Stimulated activated CD4-positive, alpha-beta T cell treated with anti-CD3 and anti-CD28 coated beads, Interleukin-15, amount 100 ng/mL, for 1 hour (primary cell): Measurements from ENCODE around the gene ZNF217.
"Not testable (repeated sequence)": the region's sequence is repeated elsewhere in the genome, so short reads cannot be mapped to it uniquely, and the experiment has no call there.

Experiments used
- DNase-seq, 2 donors: peaks; one replicate each; pipeline ENCODE4 v3.0.0-alpha.2; 2020; ENCODE audit warnings: low read depth in 1 of 2, low spot score in 1 of 2

The ZNF217 gene

DNA sequence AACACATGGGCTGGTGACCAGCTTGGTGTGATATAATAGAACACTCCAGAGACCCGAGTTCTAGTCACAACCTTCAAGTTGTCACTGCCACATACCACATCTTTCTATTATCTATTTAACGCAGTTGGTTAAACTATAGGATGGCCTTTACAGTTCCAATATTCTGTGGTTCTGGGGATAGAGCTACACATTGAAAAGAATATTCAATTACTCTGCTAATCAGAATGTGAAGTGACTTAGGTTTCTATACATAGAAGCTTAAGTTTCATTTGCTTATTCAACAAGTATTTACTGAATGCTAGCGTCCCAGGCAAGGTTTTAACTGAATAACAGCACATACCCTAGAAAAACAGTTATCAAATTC is 9.1 kb downstream of the ZNF217 start:
- not testable (repeated sequence) for DNase-seq

DNA sequence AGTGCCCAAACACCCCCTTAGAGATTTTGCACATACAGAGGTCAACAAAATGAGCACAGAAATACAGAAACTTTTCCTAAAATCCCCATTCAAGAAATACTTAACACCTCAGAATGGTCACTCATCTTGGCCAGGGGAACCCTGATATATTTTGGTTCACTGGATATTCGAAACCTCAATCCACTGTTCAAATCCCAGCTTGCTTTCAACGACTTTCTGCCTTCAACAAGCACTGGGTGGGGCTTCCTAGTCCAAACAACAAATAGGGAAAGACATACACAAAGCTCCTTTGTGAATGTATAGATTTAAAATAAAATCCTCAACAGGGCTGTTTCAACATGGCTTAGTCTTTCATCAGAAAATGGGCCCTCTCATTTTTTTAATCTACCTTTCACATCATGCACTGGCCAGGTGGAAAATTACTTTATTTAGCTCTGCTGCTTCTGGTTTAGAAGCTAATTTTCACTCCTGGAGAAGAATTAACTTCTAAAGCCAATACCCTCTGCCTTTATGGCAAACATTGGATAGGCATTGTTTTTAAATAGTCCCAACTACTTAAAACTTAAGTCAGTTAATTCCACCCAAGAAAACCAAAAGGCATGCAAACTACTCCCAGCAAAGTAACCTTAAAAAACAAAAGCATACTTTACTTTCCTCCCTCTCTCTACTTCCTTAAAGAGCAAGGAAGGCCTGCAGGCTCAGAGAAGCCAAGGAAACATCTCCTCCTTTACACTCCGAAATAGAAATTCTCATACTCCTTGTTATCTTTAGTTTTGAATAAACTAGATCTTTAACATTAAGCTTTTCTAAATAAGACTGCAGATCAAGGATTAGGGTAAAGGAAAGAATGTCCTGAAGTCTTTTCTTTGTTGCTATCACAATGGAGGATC is 9.7 kb downstream of the ZNF217 start:
- not testable (repeated sequence) for DNase-seq

DNA sequence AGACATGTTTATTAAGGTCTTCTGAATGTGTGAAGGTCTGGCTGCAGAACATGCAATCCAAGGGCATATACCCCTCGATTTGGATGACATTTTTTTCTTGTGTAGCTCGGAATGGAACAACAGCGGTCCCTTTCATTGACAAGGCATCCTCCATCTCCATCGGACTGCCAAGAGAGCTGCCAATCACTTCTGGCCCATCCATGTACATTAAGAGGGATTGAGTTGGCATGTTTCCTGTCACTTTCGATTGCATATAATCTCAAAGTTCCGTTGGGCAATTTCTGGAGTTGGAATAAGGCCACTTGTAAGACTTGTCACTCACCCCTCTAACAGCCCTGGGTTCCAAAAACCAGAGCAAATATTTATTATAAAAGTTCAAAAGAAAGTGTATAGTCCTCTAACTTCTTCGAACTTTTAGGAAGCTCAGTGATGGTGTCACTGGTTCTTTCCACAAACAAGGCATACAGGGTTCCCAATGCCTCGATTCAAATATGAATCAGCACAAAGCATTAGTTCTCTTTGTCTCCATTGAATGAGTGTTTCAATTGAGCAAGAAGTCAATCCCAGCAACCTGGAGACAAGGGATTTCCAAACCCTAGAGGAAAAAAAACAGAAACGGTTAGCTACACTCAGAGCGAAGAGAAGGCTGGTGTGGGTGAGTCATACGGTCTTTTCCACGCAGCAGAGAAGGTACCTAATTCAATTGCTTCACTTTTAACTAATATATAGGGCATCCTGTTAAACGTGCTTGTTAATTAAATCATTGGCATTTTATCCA is 10.9 kb downstream of the ZNF217 start:
- DNase-seq, result peak in 1 of 2 donors; percentile 23

DNA sequence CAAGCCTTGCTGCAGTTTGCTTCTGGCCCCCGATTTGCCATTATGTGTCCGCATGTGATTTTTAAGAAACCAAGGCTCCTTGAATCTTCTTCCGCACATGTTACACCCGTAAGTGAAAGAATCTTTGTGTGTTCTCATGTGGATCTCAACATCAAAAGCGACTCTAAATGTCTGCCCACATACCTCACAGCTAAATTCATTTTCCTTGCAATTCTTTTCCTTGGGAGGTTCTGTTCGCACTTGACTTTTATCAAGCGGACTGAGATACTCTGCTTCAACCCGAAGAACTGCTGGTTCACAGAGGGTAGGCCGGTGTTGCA is 11.4 kb downstream of the ZNF217 start:
- DNase-seq, result no peak

DNA sequence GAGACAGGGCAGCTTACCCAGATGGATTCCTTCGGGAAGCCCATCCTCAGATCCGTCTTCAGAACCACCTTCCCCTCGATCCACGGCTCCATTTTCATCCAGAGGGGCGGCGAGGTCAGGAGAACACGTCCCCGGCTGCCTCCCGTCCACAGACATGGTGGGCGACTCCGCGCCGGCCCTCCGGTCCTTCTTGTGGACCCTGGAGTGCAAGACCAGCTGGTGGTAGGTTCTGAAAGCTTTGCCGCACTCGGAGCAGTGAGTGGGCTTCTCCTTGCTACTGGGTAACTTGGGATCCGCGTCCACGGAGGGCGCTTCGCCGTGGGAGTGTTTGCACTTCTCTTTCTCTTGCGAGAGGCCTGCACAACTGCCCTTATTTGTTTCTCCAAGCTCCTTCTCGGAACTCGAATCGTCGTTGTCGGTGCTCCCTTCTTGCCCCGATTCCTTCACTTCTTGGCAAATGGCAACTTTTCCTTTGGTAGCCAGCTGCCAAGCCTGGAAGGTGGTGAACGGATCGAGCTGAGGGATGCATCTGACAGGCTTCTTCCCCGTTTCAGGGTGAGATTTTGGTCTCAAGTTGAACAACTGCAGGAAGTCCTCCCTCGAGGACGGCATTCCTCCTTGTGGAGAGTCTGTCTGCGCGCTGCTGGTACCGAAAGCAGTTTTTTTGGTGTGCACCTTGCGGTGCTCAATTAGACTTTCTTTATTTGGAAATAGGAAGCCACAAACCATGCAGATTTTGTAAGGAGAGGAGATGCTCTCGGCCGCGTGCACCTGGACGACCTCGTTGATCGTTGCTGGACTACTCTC is 12.0 kb downstream of the ZNF217 start:
- DNase-seq, result no peak

DNA sequence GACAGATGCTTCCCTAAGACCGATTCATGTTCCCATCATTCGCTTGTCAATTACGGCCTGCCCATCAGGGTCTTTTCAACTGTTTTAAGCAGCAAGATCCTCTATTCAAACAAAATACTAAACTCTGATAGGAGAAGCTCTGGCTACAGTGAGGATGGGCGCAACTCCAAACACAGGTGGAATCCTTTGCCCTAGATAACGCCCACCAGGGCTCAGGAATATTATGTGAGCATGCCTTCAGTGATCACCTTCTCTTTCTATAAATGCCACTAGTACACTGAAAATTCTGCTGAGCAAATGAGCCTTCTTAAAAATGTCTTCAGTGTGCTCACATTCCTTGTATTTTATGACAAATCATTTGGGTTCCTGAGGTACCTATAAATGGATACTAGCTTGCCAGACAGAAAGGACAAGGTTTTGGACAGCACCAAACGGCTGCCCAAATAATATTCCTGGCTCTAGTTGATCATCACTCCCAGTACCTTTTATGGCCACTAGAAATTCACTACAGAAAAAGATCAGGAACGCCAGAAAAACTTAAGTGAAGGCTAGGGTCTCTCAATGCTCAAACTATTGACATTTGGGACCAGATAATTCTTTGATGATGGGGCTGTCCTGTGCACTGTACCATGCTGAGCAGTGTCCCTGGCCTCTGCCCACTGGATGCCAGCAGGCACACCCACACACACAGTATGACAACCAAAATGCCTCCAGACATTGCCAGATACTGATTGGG is 13.1 kb downstream of the ZNF217 start:
- DNase-seq, result no peak

DNA sequence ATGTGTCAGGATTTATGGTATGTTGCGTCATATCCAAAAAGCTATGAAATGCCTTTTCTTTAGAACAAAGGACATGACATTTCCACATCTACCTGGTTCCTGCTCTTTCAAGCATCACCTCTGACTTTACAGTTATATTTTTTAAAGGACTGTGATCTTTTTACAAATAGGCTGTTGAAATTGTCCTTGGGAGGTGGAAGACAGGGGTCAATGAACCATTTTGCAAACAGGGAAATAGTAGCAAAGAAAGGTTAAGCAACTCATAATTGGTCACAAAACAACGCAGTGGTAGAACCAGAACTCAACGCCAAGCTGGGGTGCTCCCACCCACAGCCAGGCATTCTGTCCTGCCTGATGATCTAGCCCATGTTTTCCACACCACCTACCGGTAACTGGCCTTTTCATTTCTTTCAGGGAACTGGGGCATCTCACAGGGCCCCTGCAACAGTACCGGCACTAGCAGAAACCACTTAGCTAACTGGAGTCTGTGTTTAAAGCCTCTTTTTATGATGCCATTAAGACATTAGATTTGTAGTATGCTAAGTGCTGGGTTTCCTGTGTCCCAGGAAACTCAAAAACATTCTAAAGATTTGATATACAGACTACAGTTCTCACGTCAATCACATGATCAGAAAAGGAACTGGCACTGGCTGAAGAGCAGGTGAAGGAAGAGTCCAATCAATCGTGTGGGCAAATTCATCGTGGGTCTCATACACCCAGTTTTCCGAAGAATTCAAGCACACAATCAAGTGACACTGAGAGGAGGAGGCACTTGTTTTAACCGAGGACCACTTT is 13.9 kb downstream of the ZNF217 start:
- DNase-seq, result no peak

DNA sequence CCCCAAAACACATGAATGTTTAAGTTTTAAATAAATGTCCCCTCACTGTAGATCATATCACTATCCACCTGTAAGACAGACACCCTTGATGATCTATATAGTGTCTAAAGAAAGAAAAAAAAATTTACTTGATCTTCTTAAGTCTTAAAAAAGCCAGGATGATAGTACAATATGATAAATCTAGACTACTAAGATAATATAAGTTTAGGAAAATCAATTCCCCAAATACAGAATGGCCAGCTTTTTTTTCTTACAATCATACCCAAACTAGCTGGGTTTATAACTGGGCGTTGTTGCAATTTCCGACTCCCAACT is 14.4 kb downstream of the ZNF217 start:
- no peak for DNase-seq

DNA sequence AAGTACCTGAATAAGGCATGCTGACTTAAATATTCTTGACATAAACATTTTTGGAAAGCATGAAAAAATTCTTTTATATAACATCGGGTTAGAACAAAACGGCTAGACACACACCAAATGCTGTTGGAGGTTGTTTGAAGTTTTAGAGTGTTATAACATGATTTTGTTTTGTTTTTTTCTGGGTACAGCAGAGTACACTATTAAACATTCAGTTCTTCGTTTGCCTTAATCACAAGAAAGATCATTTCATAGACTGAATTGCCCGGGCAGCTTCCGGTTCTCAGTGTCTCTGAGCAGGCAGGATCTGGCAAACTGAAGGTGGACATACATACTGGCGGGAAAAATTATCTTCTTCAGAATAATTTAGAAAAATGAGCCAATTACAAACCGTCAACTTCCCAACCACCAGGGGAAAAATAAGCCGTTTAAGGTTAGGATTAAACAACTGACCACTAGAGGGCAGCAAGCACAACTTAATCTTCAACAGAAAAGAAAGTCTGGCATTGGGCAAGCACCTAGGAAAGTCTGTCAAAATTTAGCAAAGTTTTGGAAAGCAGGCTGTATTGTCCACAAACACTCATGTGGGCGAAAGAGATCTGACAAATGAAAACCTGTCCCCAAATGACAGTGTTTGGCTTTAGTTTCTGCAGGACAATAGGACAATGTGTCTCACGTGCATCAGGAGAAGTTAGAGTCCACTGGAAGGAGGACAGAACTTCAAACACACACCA is 15.0 kb downstream of the ZNF217 start:
- peak in 1 of 2 donors; percentile 30 for DNase-seq

DNA sequence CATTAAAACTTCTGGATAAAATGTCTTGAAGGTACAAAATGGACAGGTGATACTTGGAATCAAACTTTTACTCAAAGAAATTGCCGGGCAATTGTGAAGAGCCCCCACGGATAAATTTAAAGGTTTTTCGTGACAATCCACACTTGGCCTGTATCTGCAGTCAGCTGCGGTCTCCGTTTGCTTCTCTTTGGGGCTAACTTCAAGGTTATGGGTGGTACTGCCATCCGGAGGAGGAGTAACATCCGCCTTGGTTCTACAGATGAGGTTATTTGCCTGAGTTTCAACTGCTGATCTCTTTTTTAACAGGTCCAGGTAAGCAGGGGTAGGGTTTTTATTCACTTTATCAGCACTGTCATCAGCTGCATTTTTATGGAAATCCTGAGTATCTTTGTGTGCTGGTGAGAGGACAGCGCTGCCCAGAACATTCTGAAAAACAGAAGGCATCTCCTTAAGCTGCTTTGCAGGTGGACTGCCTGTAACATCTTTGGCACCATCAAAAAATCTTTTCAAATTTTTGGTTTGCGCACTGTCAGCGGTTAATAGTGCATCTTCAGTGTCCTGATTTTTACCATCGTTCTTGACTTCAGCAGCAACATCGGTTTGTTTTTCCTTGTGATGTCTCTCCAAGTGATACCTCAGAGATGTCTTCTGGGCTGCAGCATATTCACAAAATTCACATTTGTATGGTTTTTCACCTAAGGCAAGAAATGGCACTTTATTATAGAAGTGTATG is 16.9 kb downstream of the ZNF217 start:
- DNase-seq, result no peak

DNA sequence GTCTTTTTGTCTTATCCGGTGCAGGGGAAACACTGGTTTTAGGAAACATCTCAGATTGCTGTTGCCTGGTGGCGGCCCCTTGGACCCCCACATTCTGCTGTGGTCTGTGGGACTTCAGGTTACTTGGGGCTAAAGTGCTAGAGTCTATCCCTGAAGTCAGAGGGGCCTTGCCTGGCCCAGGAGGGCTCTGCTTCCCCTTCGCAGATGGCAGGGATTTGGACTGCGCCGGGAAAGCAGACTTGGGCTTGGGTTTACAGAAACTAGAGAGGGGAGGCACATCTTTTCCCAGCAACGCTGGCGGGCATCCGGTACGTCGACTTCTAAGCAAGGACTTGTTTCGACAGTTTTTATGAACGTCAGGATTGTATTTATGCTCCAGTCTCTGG is 17.5 kb downstream of the ZNF217 start:
- DNase-seq, result no peak

DNA sequence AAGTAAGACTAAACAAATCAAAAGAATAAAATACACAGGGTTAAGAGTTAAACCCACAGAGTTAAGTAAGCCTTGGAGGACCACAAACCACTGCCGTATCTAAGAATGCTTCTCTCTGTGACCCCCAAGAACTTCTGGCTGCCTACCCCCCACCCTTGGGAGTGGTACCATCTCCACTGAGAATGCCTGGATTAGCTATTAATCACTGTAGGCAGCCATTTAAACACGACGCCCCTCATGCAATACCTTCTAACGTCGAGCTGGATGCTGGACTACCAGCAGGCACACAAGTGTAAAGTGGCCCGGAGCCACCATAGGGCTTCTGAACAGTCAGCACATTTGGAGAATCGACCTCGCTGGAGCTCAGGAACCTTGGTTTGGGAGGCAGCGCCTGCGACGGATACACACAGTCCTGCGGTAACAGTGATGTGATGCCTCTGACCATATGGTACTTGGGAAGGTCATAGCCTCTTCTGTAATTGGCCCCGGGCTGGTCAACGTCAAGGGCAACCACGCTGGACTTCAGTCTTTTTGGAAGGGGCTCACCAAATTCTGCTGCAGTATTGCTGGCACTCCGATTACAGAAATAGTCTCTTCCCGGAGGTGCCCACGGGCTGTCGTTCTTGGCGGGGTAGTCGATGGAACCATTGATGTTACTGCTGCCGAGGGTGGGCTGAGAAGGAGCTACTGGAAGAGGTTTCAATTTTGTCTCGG is 18.0 kb downstream of the ZNF217 start:
- no peak for DNase-seq

DNA sequence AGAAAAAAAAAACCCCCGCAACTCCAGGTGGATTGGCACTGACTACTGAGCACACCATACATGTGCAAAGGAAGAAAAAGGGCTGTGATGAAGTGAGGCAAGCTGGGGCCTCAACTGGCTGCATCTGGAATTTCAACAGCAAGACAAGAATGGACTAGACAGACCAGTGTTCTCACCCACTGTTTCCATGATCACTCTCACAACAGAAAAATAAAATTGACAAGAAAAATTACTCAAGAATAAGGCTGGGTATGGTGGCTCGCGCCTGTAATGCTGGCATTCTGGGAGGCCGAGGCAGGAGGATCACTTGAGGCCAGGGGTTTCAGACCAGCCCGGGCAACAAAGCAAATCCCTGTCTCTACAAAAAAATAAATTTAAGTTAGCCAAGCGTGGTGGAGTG is 18.8 kb downstream of the ZNF217 start:
- no peak for DNase-seq

DNA sequence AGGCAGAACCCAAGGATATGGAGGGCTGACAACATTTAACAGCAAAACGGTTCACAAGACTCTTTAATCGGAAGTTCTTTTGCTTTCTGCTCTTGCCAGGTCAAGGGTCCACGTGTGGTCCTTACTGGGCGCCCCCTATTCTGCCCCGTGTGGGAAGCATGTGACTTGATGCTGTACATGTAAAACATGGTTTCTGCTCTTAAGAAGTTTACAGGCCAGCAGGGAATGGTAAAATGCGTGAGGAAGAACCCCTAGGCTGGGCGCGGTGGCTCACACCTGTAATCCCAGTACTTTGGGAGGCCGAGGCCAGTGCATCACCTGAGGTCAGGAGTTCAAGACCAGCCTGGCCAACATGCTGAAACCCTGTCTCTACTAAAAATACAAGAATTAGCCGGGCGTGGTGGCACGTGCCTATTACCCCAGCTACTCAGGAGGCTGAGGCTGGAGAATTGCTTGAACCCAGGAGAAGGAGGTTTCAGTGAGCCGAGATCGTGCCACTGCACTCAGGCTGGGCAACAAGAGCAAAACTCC is 19.3 kb downstream of the ZNF217 start:
- DNase-seq, result no peak

DNA sequence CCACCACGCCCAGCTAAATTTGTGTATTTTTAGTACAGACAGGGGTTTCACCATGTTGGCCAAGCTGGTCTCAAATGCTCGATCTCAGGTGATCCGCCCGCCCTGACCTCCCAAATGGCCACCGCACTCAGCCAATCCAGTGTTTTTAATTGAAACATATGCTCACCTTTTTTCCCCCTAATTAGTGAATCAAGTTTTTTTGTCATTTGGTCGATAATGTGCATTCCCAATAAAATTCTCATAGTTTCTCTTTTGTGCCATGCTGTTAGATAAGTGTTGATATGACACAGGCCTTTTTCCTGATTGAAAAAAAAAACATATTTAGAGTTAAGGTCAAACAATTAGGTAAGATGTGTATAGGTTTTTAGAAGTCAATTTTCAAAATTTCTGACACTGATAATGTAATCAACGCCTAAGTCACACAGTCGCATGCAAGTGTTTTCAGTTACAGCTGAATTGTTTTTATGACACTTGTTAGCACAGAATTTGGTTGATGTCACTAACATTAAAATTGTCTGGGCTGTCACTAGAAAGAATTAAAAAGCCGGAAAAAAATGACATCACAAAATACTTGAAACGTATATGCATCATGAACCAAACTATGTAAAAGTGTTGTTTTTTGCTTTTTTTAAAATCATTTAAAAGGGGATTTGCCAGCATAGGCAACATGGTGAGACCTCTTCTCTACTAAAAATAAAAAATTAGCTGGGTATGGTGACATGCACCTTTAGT is 21.9 kb downstream of the ZNF217 start:
- DNase-seq, result no peak

DNA sequence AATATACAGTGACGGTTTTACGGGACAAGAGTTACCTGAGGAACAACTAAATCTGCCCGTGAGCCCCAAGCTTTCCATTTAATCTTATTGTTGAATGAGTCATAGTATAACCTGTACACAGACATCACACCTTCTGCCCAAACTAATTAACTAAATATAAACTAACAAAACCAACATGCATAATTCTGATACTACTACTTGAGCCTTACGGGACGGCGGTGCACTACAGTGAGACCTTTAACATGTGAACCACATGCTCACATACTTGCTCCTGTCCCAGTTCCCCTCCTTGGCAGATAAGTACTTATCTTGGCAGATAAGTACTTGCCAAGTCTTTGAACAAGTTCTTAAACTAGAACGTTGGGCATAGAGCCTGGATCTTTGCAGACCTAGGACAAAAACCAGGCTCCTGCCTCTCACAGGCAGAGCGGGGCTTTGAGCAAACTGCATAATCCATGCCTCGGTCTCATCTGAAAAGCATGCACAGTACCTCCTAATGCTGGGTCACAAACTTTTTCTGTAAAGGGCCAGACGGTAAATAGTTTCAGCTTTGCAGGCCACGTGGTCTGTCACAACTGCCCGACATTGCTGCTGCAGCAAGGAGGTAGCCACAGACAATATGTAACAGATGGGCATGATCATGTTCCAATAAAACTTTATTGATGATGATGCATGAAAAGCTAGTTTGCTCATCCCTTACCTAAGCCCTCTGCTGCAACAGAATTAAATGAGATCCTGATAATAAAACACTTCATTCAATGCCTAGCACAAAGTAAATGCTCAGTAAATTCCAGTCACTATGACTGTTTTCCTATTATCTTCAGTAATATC is 23.0 kb downstream of the ZNF217 start:
- no peak for DNase-seq
